Globus pallidus (tissue), 1 donor: ENCODE results near the gene RB1.

Source experiments
- DNase-seq: peaks from one replicate; pipeline ENCODE4 v3.0.0-alpha.2; 2015; ENCODE audit warnings: low spot score

Gene RB1

GRCh38 chr13:48493851-48494250 lies 190.3 kb downstream of the RB1 start:
- peak; percentile 66 for DNase-seq

- DNase-seq = no peak
Measured at GRCh38 chr13:48494874-48495273, 191.3 kb downstream of the RB1 start.

- DNase-seq = no peak
Measured at GRCh38 chr13:48496271-48497161, 193.0 kb downstream of the RB1 start.

GRCh38 chr13:48497669-48498068 lies 194.1 kb downstream of the RB1 start:
- peak; percentile 66 for DNase-seq

GRCh38 chr13:48500652-48501197 lies 197.2 kb downstream of the RB1 start:
- DNase-seq = no peak

- no peak for DNase-seq
Measured at GRCh38 chr13:48501705-48502104, 198.2 kb downstream of the RB1 start.

GRCh38 chr13:48502601-48503319 lies 199.2 kb downstream of the RB1 start:
- no peak for DNase-seq

- no peak for DNase-seq
Measured at GRCh38 chr13:48504606-48505005, 201.1 kb downstream of the RB1 start.

- DNase-seq = no peak
Measured at GRCh38 chr13:48505012-48505411, 201.5 kb downstream of the RB1 start.

GRCh38 chr13:48505597-48506091 lies 202.1 kb downstream of the RB1 start:
- DNase-seq = peak; percentile 63

- no peak for DNase-seq
Measured at GRCh38 chr13:48506092-48506701, 202.6 kb downstream of the RB1 start.

GRCh38 chr13:48507021-48507420 lies 203.5 kb downstream of the RB1 start:
- no peak for DNase-seq

- no peak for DNase-seq
Measured at GRCh38 chr13:48508011-48508410, 204.5 kb downstream of the RB1 start.

GRCh38 chr13:48510698-48511097 lies 207.1 kb downstream of the RB1 start:
- no peak for DNase-seq

GRCh38 chr13:48511621-48512230 lies 208.2 kb downstream of the RB1 start:
- DNase-seq = no peak

- DNase-seq = no peak
Measured at GRCh38 chr13:48514793-48515192, 211.2 kb downstream of the RB1 start.

GRCh38 chr13:48515732-48516131 lies 212.2 kb downstream of the RB1 start:
- DNase-seq = no peak

- no peak for DNase-seq
Measured at GRCh38 chr13:48518083-48518482, 214.5 kb downstream of the RB1 start.

- DNase-seq = no peak
Measured at GRCh38 chr13:48526286-48526685, 222.7 kb downstream of the RB1 start.

- no peak for DNase-seq
Measured at GRCh38 chr13:48527955-48528354, 224.4 kb downstream of the RB1 start.

- DNase-seq = no peak
Measured at GRCh38 chr13:48528720-48529119, 225.2 kb downstream of the RB1 start.

GRCh38 chr13:48530833-48531232 lies 227.3 kb downstream of the RB1 start:
- DNase-seq = no peak
